Choroid plexus epithelial cell (primary cell): Measurements from ENCODE around the gene ROPN1L.
"Not testable (repeated sequence)": the region's sequence is repeated elsewhere in the genome, so short reads cannot be mapped to it uniquely, and the experiment has no call there.

Experiments
- DNase-seq: peaks from one replicate; pipeline ENCODE4 v3.0.0-alpha.2; 2010; ENCODE audit warnings: low read depth
- H3K4me3 ChIP-seq: 2 replicates; pipeline ENCODE4 v1.5.1; 2011; ENCODE audit warnings: low read depth, mild to moderate bottlenecking, control low read depth, low read length, moderate library complexity
- TF ChIP-seq, protein P1 (sequence below): conservative IDR thresholded peaks from 2 replicates; pipeline ENCODE4 v1.5.1; 2011; ENCODE audit warnings: low read depth, mild to moderate bottlenecking, control low read depth, inconsistent platforms, low read length, moderate library complexity

Gene ROPN1L

DNA sequence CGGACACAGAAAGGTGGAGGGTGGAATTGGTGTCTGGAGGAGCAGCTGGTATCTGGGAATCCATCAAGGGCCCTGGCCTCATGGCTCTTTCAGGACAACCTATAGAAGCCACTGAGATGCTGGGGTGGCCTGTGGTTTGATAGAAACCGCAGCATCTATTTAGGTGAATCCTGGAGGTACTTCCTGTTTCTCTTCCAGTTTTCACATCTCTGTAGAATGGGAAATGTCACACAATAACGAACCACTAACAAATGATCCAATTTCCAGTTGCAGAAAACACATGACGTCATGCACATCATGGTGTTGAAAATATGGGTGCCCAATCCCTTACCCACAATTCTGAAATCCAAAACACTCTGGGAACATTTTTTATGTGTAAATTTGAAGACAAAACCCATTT is 52.2 kb downstream of the ROPN1L start:
- DNase-seq, result no peak
- no peak overlapping the region for H3K4me3 ChIP-seq
- TF ChIP-seq, protein P1, sequence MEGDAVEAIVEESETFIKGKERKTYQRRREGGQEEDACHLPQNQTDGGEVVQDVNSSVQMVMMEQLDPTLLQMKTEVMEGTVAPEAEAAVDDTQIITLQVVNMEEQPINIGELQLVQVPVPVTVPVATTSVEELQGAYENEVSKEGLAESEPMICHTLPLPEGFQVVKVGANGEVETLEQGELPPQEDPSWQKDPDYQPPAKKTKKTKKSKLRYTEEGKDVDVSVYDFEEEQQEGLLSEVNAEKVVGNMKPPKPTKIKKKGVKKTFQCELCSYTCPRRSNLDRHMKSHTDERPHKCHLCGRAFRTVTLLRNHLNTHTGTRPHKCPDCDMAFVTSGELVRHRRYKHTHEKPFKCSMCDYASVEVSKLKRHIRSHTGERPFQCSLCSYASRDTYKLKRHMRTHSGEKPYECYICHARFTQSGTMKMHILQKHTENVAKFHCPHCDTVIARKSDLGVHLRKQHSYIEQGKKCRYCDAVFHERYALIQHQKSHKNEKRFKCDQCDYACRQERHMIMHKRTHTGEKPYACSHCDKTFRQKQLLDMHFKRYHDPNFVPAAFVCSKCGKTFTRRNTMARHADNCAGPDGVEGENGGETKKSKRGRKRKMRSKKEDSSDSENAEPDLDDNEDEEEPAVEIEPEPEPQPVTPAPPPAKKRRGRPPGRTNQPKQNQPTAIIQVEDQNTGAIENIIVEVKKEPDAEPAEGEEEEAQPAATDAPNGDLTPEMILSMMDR, result no peak

DNA sequence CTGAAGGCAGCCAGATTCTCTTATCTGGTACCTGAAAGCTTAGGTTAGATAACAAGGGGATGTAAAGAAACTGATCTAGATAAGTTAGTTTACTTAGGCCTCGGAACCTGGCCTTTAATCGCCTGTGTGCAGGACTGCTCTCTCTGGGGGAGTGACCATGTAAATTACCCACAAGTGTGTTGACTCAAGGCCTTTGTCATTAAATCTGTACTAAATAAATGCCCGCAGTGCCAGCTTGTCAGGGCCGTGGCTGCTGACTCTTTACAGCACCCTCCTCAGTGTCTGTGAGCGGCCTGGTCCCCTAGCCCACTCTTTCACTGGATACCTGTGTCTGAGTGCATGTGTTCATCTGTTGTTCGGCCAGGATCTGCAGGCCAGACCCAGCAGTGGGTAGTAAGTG is 52.8 kb downstream of the ROPN1L start:
- DNase-seq, H3K4me3 ChIP-seq: not testable (repeated sequence)

DNA sequence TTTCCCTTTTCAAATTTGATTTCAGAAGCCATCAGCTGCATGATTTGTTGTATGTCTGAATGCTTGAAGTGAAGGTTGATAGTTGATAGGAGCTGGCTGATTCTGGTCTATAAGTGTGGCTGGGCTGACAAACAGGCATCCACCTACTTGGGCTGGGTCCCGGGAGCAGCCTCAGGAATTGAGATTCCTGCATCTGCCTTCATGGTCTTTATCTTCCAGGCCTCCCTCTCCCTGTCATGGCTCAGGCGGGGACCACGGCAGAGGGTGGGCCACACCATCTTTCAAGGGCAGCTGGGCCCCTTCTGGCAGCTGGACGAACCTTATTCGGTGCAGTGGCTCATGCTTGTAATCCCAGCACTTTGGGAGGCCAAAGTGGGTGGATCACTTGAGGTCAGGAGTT is 55.9 kb downstream of the ROPN1L start:
- H3K4me3 ChIP-seq, result no peak overlapping the region
- no peak for DNase-seq
- TF ChIP-seq, protein P1, result no peak

DNA sequence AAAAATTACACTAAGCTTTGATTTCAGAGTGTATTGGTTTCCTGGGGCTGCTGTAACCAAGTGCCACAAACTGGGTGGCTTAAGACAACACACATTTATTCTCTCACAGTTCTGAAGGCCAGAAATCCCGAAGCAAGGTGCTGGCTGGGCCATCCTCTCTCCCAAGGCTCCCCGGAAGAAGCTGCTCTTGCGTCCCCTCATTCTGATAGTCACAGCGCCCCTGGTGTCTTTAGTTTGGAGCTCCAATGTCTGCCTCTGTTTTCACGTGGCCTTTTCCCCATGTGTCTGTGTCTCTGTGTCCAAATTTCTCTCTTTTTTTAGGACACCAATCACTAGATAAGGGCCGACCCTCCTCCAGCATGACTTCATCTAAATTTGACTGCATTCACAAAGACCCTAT is 56.7 kb downstream of the ROPN1L start:
- H3K4me3 ChIP-seq, result no peak overlapping the region
- no peak for DNase-seq
- TF ChIP-seq, protein P1, result peak; percentile 13

DNA sequence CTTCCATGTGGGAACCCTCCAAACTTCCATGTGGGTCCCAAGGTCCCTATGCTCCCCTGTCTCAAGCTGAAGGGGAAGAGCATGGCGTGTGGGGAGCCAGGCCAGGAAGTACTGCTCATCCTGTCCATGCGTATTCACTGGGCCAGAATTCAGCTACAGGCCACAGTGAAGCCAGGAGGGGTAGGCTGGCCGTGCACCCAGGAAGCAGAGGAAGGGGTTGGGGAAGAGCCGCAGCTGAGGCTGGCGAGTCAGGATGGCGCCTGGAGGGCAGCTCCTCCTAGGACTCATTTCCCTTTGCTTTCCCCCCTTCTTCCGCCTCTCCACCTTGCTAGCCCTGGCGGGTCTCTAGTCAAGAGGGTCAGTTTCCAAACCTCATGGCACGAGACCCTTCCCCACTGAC is 57.4 kb downstream of the ROPN1L start:
- DNase-seq, result no peak
- H3K4me3 ChIP-seq, result no peak overlapping the region
- TF ChIP-seq, protein P1, result no peak

DNA sequence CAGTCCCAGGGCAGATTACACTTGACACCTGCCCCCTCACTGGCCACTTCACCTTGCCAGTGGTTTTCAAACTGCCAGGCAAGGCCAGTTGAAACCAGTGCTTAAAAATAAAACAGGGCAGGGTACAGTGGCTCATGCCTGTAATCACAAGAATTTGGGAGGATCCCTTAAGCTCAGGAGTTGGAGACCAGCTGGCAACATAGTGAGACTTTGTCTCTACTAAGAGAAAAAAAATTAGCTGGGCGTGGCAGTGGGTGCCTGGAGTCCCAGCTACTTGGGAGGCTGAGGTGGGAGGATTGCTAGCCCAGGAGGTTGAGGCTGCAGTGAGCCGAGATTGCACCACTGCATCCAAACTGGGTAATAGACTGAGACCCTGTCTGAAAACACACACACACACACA is 58.1 kb downstream of the ROPN1L start:
- H3K4me3 ChIP-seq, result no peak overlapping the region
- no peak for DNase-seq
- TF ChIP-seq, protein P1, result no peak

DNA sequence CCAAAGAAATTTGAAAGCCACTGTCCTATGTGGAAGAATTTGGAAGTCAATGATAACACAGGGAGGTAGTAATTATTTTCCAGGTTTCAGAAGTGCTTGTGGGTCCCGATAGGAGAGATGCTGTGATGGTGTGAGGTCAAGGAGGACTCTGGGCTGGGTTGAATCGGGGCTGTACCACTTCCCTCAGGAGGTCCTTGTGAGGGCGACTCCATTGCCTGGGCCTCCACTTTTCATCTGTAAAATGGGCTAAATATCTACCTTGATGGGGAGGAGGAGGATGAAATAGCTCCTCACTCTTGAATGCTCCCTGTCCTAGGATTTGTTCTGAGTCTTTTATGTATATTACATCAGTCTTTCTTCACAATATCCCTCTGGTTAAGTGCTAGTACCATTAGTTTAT is 59.0 kb downstream of the ROPN1L start:
- TF ChIP-seq, protein P1, result no peak
- no peak for DNase-seq
- no peak overlapping the region for H3K4me3 ChIP-seq

DNA sequence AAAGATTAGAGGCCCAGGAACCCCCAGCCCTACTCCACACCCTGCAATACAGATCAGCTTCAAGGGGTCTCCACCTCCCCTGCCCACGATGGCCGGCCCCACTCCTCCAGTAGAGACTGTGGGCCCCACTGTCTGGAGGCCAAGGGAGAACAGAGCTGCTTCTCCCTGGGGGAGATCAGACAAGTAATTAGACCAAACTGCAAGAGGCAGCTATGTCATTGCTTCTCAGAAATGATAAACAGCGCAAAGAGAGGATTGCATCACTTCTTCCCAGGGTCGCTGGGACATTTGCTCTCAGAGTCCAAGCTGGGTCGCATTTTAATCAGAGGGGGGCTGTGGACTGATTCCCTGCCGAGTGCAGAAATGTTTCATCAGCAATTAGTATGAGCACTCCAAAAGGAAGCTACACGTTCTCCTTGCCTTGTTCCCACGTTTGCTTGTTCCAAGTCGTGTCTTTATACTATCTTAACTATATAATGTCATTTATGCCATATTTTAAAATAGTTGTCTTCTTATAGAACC is 59.9 kb downstream of the ROPN1L start:
- DNase-seq, result peak; percentile 72
- TF ChIP-seq, protein P1, result no peak
- no peak overlapping the region for H3K4me3 ChIP-seq
